ENCODE results near the gene SRM.
"Not testable (repeated sequence)": the region's sequence is repeated elsewhere in the genome, so short reads cannot be mapped to it uniquely, and the experiment has no call there.

The SRM gene

GRCh38 chr1:11059968-11060830 lies at the start of gene SRM:
SRM (minus strand) TSS chr1:11060018; CDS start chr1:11059943, 75 bp downstream.
- peak; percentile 91 for DNase-seq

GRCh38 chr1:11109047-11109760 lies 49.4 kb upstream of the SRM start:
- DNase-seq, result no peak

DNA sequence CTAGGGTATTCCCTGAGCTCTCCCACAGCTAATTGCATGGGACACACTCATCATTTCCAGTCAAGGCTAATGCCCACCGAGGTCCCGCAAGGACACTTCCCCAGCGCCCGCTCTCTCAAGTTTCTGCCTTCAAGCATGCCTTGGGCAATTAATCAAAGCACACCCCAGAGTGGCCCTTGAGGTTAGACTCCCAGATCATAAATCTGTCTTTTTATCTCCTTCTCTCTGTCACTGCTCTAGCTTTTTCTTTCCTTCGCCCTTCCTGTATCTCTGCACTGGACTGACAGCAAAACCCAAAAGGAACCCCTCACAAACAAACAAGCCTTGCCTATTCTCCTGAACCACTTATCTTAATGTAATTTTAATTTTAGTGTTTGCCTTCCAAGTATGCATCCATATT lies 47.8 kb upstream of the SRM start:
- DNase-seq, result no peak

- no peak for DNase-seq
These were observed 45.8 kb upstream of the SRM start for GRCh38 chr1:11105586-11105985.

GRCh38 chr1:11101347-11101746 lies 41.5 kb upstream of the SRM start:
- no peak for DNase-seq

DNA sequence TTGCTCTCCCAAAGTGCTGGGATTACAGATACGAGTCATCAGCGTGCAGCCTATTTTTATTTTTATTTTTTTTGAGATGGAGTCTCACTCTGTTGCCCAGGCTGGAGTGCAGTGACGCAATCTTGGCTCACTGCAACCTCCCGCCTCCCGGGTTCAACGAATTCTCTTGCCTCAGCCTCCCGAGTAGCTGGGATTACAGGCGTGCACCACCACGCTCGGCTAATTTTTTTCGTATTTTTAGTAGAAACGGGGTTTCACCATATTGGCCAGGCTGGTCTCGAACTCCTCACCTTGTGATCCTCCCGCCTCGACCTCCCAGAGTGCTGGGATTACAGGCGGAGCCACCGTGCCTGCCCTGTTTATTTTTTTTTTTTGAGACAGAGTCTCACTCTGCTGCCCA lies 41.0 kb upstream of the SRM start:
- DNase-seq, result not testable (repeated sequence)

DNA sequence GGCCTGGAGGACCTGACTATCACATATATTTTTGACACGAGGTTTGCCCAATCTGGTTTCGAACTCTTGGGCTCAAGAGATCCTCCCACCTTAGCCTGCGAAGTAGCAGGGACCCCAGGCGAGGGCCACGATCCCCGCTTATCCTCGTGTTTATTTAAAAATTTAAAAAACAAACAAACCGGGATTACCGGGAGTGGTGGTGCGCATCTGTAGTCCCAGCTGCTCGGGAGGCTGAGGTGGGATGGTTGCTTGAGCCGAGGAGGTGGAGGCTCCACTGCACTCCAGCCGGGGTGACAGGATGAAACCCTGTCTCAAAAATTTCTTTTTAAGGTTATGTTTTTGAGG lies 40.3 kb upstream of the SRM start:
- DNase-seq, result no peak

- peak; percentile 93 for DNase-seq
These were observed 39.7 kb upstream of the SRM start, which contains the start of gene EXOSC10 for GRCh38 chr1:11099310-11100148. EXOSC10 (minus strand) TSS chr1:11099869; CDS start chr1:11099831, 38 bp downstream.

DNA sequence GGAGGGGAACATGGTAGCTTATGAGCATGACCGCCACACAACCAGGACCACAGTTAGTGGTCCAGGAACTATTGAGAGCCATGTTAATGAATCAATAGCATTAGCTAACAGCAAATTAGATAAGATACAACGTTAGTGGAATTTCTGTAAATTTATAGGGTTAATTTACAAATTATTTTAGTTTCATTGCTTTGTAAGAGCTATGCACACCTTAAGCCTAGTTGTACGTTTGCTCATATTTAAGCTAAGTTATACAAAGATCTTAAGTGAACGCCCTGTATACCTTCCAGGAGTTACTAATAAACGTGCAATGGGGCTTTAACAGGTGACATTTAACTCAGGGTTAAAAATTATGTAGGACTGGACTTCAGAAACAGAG lies 39.1 kb upstream of the SRM start:
- no peak for DNase-seq

- DNase-seq, result not testable (repeated sequence)
These were observed 24.0 kb upstream of the SRM start for GRCh38 chr1:11083784-11084183.

DNA sequence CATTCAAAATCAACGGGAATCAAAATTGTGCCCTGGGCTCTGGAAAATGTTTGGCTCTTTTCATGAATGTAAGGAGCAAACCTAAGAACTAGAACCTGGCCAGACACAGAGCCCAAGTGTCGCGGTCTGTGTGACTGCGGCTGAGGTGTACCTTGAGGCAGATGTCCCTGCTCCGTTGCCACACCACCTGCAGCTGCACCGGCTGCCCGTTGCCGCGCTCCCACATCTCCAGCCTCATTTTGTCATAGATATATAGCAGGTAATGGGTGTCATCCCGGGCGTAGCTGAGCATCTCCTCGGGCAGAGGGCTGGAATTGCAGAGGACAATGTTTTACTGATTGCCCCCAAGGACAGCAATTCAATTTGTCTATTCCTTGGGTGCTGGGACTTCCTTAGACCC lies 21.1 kb upstream of the SRM start:
- DNase-seq, result no peak

- DNase-seq, result no peak
These were observed 18.8 kb upstream of the SRM start for GRCh38 chr1:11078631-11079030.

- DNase-seq, result not testable (repeated sequence)
These were observed 13.6 kb upstream of the SRM start for GRCh38 chr1:11073398-11073797.

DNA sequence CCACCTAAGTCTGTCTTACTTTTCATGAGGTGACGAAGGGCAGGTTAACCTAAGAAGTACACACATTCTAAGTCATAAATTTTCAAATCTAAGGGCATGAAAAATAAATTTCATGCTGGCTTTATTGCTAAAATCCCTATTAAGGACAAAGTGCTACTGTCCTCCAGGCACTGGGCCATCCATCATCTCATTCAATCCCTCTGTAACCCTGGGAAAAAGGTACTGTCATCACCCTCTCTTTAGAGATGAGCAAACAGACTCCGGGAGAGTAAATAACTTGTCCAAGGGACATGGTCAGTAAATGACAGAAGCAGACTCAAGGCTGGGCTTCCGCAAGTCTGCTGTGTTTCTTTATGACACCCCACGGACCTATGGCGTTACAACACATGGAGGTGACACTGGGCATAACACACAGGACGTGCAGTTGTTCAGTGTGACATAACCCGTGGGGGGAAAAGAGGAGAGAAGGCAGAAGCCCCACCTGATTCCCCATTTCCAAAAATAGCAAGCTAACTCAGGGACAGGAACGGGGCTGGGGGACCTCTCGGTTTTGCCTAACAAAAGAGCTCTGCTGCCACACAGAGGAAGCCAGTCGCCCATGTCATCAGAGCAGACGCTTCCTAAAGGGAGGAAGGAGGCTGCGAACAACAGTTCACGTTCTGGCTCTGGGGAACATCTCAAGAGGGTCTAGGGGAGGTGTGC lies 12.5 kb upstream of the SRM start:
- DNase-seq, result no peak

DNA sequence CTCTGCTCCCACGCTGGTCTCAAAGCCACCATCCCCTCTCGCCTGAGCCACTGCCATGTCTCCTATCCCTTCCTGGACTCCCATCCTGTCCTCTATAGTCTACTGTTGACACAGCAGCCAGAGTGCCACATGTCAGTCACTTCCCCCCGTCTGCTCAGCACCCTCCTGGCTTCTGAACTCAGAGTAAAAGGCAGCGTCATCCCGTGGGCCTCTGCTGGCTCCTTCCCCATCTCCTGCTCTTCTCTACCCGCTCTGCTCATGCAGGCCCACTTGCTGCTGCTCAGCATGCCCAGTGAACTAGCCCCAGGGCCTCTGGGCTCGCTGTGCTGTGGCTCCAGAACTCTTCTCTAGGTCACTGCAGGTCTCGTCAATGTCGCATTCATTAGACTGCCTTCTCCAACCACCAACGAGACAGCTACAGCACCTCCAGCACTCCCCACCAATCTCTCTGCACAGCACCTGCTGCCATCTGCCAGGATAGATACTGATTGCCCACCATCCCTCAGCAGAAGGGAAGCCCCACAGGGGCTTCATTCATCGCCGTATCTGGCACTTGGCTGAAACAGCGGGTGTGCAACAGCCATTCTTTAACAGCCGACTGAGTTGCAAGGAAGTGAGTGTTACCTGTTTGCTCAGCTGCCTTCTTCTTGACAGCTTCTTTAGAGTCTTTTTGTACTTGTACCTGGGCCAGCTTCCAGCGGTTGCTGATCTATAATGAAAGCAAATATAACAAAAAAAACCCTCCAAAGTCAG lies 11.8 kb upstream of the SRM start:
- no peak for DNase-seq

DNA sequence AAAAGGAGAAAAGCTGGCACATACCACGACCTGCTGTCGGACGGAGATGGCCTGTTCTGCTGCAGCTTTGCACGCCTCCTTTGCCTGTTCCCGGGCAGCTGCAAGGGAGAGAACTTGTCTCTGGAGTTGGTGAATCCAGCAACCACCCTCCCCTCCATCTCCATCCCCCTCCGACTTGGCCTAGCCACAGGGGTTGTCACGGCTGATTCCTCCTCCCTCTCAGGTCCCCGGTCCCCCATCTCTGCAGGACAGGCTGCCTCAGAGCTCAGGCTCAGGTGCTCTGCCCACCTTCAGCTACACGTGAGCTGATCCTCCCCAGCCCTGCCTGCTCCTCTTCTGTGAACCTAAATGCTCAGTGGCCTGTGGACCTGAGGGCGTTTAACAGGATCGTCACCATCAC lies 11.1 kb upstream of the SRM start:
- no peak for DNase-seq

- no peak for DNase-seq
These were observed 9.0 kb upstream of the SRM start for GRCh38 chr1:11068600-11069473.

DNA sequence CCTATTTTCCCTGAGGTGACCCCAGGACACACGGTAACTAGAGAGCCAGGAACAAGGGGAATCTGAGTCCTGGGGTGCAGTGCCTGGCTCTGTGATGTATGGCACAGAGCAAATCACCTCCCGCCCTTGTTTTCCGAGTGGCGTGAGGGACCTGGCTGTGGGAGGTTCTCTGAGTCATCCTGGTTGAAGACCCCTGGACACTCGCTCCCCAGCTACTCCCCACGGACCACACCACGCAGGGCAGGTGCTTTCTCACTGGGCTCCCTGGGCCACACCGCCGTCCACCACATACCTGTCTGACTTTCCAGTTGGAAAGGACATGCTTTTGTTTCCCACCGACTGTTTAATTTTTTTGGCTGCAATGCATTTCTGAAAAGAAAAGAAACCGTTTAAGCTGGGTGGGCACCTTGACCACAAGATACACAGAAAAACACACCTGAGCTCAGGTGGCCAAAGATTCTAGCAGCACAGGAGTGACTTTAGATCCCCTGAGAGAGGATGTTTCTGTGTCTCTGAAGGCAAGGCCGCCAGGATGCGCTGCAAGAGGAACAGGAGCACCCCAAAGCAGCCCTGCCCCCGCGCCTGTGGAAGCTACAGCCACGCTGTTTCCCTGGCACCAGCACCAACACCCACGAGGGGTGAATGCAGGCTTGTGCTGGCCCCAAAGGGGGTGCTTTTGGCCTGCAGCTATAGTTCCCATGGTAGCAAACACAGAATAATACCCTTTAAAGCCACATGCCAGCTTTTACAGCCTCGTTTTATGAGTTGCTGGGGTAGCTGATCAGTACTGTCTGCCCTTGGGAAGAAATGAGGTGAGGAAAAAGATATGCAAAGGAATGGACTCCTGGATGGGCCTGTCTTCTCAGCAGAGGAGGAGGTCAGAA lies 8.1 kb upstream of the SRM start:
- no peak for DNase-seq

DNA sequence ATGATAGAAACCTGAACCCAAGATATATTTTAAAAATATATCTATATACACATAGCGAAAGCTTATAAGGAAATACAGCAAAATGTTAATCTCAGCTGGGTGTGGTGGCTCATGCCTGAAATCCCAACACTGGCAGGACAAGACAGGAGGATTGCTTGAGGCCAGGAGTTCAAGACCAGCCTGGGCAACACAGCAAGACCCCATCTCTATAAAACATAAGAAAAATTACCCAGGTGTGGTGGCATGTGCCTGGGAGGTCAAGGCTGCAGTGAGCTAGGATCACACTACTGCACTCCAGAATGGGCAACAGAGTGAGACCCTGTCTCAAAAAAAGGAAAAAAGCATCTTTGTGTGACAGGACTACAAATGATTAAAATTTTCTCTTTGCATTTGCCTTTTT lies 6.0 kb upstream of the SRM start:
- DNase-seq, result no peak

GRCh38 chr1:11064942-11065341 lies 5.1 kb upstream of the SRM start:
- DNase-seq, result no peak
